Stimulated activated CD4-positive, alpha-beta T cell treated with anti-CD3 and anti-CD28 coated beads, Interleukin-15, amount 100 ng/mL, for 24 hours (primary cell): ENCODE measurements around the gene MCTP1.
A peak's percentile ranks its signal among the peaks of the same experiment; 100 is the strongest.

ENCODE experiments used
- DNase-seq: peaks from one replicate; pipeline ENCODE4 v3.0.0-alpha.2; 2020

Gene MCTP1

GRCh38 chr5:95284572-95285408 is at the start of gene MCTP1:
Gene MCTP1 (minus strand): TSS chr5:95285094.
- DNase-seq: peak; percentile 36

- DNase-seq: no peak
Observed at GRCh38 chr5:95332158-95332557, 47.3 kb upstream of the MCTP1 start.

- no peak for DNase-seq
Observed at GRCh38 chr5:95331358-95331757, 46.5 kb upstream of the MCTP1 start.

- no peak for DNase-seq
Observed at GRCh38 chr5:95327211-95327610, 42.3 kb upstream of the MCTP1 start.

GRCh38 chr5:95317687-95318086 is 32.8 kb upstream of the MCTP1 start:
- DNase-seq: no peak

- DNase-seq: no peak
Observed at GRCh38 chr5:95317085-95317484, 32.2 kb upstream of the MCTP1 start.

GRCh38 chr5:95304711-95305110 is 19.8 kb upstream of the MCTP1 start:
- no peak for DNase-seq

GRCh38 chr5:95298651-95299050 is 13.8 kb upstream of the MCTP1 start:
- DNase-seq: no peak

GRCh38 chr5:95296291-95296690 is 11.4 kb upstream of the MCTP1 start:
- no peak for DNase-seq

GRCh38 chr5:95285409-95285755 is 488 bp upstream of the MCTP1 start:
- no peak for DNase-seq

- DNase-seq: peak; percentile 48
Observed at GRCh38 chr5:95283761-95284571, 928 bp downstream of the MCTP1 start.

GRCh38 chr5:95283022-95283615 is 1.8 kb downstream of the MCTP1 start:
- DNase-seq: no peak

GRCh38 chr5:95281226-95281625 is 3.7 kb downstream of the MCTP1 start:
- DNase-seq: no peak

GRCh38 chr5:95280401-95281095 is 4.3 kb downstream of the MCTP1 start:
- DNase-seq: no peak

GRCh38 chr5:95274011-95274410 is 10.9 kb downstream of the MCTP1 start:
- DNase-seq: no peak

GRCh38 chr5:95272316-95272929 is 12.5 kb downstream of the MCTP1 start:
- no peak for DNase-seq

GRCh38 chr5:95262933-95263660 is 21.8 kb downstream of the MCTP1 start:
- no peak for DNase-seq

- peak; percentile 15 for DNase-seq
Observed at GRCh38 chr5:95261437-95262175, 23.3 kb downstream of the MCTP1 start.

- DNase-seq: no peak
Observed at GRCh38 chr5:95256991-95257390, 27.9 kb downstream of the MCTP1 start.

- DNase-seq: no peak
Observed at GRCh38 chr5:95256446-95256845, 28.4 kb downstream of the MCTP1 start.

GRCh38 chr5:95252801-95253200 is 32.1 kb downstream of the MCTP1 start:
- DNase-seq: no peak
